Measurements from ENCODE around the gene TM9SF4.

TM9SF4 gene

DNA sequence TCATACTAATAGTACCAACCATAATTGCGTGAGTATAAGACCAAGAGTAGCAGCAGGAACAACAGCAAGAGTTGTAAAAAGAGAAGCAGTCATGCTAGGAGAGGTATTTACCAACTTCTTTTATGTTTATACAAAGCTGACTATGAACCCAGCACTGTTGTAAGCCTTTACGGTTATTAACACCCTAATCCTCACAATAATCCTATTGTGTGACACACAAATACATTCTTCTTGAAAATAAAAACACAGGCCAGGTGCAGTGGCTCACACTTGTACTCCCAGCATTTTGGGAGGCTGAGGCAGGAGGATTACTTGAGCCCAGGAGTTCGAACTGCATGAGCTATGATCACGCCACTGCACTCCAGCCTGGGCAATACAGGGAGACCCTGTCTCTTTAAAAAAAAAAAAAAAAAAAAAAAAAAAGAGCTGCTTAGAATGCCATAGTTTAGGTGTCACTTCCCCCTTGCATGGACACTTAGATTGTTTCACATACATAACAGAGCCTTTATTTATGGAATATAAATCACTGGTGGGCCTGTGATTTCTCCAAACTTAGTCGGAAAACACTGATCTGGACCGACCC is 37.3 kb upstream of the TM9SF4 start:
- H3K4me3 ChIP-seq (ENCODE audit: insufficient read depth, low read depth, low read length): no peak overlapping the region
- H3K4me1 ChIP-seq (ENCODE audit: control insufficient read depth, insufficient read depth, low read length): peaks cover 5% of the 10 kb centered on the region
- H3K27ac ChIP-seq (ENCODE audit: insufficient read depth, low read depth, low read length, poor library complexity, severe bottlenecking): no peak overlapping the region
- H3K36me3 ChIP-seq (ENCODE audit: control insufficient read depth, insufficient read depth, low read length): no peaks in the 10 kb centered on the region
- no peaks in the 10 kb centered on the region for H3K9me3 ChIP-seq (ENCODE audit: control insufficient read depth, low read length)
- 83% methylated on average over 6 of the region's 6 CpGs for WGBS, 2 experiments
- no peaks in the 10 kb centered on the region for H3K27me3 ChIP-seq (ENCODE audit: control insufficient read depth, insufficient read depth, low read length, poor library complexity, severe bottlenecking)

DNA sequence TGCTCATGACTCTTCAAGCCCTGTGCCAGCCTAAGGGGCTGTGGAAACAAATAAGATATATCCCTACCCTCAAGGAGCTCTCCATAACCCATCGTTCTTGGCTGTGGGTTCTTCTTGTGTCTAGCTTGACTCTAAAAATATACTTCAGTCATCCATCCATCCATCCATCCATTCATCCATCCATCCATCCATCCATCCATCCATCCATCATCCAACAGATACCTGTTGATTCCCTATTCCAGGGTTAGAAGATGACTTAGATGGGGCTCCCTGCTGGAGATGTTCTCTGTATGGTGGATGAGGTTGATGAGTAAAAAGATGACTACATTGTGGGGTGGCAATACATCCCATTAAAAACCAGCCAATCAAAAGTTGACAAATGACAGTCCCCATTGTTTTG is 34.0 kb upstream of the TM9SF4 start:
- WGBS, 2 experiments: 75 to 93% methylated on average over 1 of the region's 1 CpG
- Histone ChIP-seq H3K4me3 (ENCODE audit: insufficient read depth, low read depth, low read length) (no peak overlapping the region), H3K27me3 (ENCODE audit: control insufficient read depth, insufficient read depth, low read length, poor library complexity, severe bottlenecking) (no peaks in the 10 kb centered on the region)

DNA sequence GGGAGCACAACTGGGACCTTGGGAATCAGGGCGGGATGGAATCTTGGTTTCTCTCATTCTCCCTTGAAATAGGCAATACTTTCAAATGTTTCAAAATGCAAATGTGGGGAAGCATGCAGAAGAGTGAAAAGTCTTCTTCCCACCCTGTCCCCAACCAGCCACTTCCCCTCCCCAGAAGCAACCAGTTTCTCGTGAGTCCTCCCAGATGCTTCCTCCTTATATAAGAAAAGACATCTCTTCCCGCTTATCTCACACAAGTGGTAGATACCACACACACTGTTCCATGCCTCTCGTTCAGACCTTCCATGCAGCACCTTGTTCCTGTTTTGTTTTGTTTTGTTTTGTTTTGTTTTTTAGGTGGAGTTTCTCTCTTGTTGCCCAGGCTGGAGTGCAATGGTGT is 32.3 kb upstream of the TM9SF4 start:
- Histone ChIP-seq H3K27ac (ENCODE audit: insufficient read depth, low read depth, low read length, poor library complexity, severe bottlenecking) (no peak overlapping the region), H3K9me3 (ENCODE audit: control insufficient read depth, low read length) (no peaks in the 10 kb centered on the region), H3K4me3 (ENCODE audit: insufficient read depth, low read depth, low read length) (no peak overlapping the region), H3K36me3 (ENCODE audit: control insufficient read depth, insufficient read depth, low read length) (no peaks in the 10 kb centered on the region), H3K27me3 (ENCODE audit: control insufficient read depth, insufficient read depth, low read length, poor library complexity, severe bottlenecking) (no peaks in the 10 kb centered on the region), H3K4me1 (ENCODE audit: control insufficient read depth, insufficient read depth, low read length) (peaks cover 7% of the 10 kb centered on the region)
- WGBS, 2 experiments: 89 to 95% methylated on average over 4 of the region's 4 CpGs

More for the DNA sequence above, 34.0 kb upstream of the TM9SF4 start:
- H3K9me3 ChIP-seq (ENCODE audit: control insufficient read depth, low read length): no peaks in the 10 kb centered on the region
- peaks cover 5% of the 10 kb centered on the region for H3K4me1 ChIP-seq (ENCODE audit: control insufficient read depth, insufficient read depth, low read length)
- H3K27ac ChIP-seq (ENCODE audit: insufficient read depth, low read depth, low read length, poor library complexity, severe bottlenecking): no peak overlapping the region
- H3K36me3 ChIP-seq (ENCODE audit: control insufficient read depth, insufficient read depth, low read length): no peaks in the 10 kb centered on the region

DNA sequence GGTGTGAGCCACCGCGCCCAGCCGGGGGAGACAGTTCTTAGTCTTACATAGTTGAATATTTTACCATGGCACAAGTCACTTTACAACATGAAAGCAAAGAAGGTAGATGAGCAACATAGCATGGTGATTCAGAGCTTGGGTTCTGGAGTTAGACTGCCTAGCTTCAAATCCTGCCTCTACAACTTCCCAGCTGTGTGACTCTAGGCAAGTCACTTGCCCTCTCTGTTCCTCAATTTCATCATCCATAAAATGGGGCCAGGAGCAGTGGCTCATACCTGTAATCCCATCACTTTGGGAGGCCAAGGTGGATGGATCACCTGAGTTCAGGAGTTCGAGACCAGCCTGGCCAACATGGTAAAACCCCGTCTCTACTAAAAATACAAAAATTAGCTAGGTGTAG is 31.2 kb upstream of the TM9SF4 start:
- Histone ChIP-seq H3K4me3 (ENCODE audit: insufficient read depth, low read depth, low read length) (no peak overlapping the region), H3K4me1 (ENCODE audit: control insufficient read depth, insufficient read depth, low read length) (peaks cover 7% of the 10 kb centered on the region), H3K27ac (ENCODE audit: insufficient read depth, low read depth, low read length, poor library complexity, severe bottlenecking) (no peak overlapping the region), H3K36me3 (ENCODE audit: control insufficient read depth, insufficient read depth, low read length) (no peaks in the 10 kb centered on the region), H3K9me3 (ENCODE audit: control insufficient read depth, low read length) (no peaks in the 10 kb centered on the region), H3K27me3 (ENCODE audit: control insufficient read depth, insufficient read depth, low read length, poor library complexity, severe bottlenecking) (no peaks in the 10 kb centered on the region)
- 71 to 76% methylated on average over 5 of the region's 5 CpGs for WGBS, 2 experiments

DNA sequence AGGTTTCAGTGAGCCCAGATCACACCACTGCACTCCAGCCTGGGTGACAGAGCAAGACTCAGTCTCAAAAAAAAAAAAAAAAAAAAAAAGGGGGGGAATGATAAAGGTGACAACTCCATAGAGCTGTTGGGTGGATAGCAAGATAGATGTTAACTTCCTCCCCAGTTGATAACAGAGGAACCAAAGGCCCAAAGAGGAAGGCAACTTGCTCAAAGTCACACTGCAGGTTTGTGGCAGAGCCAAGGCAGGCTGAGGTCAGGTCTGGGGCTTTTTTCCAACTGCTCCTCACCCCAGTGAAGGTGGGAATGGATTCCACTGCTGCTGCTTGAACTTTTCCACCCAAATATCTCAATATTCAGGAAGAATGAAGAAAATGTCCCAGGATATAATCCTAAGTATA is 30.7 kb upstream of the TM9SF4 start:
- Histone ChIP-seq H3K4me3 (ENCODE audit: insufficient read depth, low read depth, low read length) (no peak overlapping the region), H3K4me1 (ENCODE audit: control insufficient read depth, insufficient read depth, low read length) (peaks cover 7% of the 10 kb centered on the region), H3K27ac (ENCODE audit: insufficient read depth, low read depth, low read length, poor library complexity, severe bottlenecking) (no peak overlapping the region), H3K36me3 (ENCODE audit: control insufficient read depth, insufficient read depth, low read length) (no peaks in the 10 kb centered on the region), H3K9me3 (ENCODE audit: control insufficient read depth, low read length) (no peaks in the 10 kb centered on the region), H3K27me3 (ENCODE audit: control insufficient read depth, insufficient read depth, low read length, poor library complexity, severe bottlenecking) (no peaks in the 10 kb centered on the region)

DNA sequence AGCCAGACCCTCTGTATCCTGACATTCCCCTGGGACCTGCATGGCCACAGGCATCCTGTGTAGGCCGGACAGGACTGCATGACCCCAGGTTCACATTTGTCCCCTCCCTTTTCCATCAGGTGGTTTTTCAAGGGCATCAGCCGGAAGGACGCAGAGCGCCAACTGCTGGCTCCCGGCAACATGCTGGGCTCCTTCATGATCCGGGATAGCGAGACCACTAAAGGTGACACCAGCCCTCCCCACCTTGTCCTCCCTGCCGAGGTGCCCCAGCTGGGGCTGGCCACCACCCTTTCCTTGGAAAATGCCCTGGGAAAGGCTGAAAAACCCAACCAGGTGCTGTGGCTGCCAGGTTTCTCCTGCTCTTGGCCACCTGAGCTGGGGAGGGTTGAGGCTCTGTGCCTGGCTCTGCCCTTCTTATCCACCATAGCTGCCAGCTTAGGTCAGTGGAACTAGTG is 29.8 kb upstream of the TM9SF4 start:
- H3K4me1 ChIP-seq (ENCODE audit: control insufficient read depth, insufficient read depth, low read length): peaks cover 7% of the 10 kb centered on the region
- H3K27me3 ChIP-seq (ENCODE audit: control insufficient read depth, insufficient read depth, low read length, poor library complexity, severe bottlenecking): no peaks in the 10 kb centered on the region
- H3K27ac ChIP-seq (ENCODE audit: insufficient read depth, low read depth, low read length, poor library complexity, severe bottlenecking): no peak overlapping the region
- 77 to 79% methylated on average over 8 of the region's 8 CpGs for WGBS, 2 experiments
- H3K4me3 ChIP-seq (ENCODE audit: insufficient read depth, low read depth, low read length): no peak overlapping the region
- H3K9me3 ChIP-seq (ENCODE audit: control insufficient read depth, low read length): no peaks in the 10 kb centered on the region
- H3K36me3 ChIP-seq (ENCODE audit: control insufficient read depth, insufficient read depth, low read length): no peaks in the 10 kb centered on the region

DNA sequence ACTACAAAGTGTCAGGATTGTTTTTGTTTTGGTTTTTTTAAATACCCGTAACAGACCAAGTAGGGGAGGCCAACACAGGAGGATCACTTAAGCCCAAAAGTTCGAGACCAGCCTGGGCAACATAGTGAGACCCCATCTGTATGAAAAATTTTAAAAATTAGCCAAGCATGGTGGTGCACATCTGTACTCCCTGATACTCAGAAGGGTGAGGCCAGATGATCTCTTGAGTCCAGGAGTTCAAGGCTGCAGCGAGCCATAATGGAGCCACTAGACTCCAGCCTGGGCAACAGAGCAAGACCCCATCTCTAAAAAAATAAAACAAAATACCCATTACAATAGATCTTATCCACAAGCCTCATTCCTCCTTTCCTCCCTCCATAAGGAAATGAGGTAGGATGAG is 28.7 kb upstream of the TM9SF4 start:
- no peak overlapping the region for H3K27ac ChIP-seq (ENCODE audit: insufficient read depth, low read depth, low read length, poor library complexity, severe bottlenecking)
- H3K36me3 ChIP-seq (ENCODE audit: control insufficient read depth, insufficient read depth, low read length): no peaks in the 10 kb centered on the region
- 59 to 66% methylated on average over 3 of the region's 3 CpGs for WGBS, 2 experiments
- H3K27me3 ChIP-seq (ENCODE audit: control insufficient read depth, insufficient read depth, low read length, poor library complexity, severe bottlenecking): no peaks in the 10 kb centered on the region
- H3K9me3 ChIP-seq (ENCODE audit: control insufficient read depth, low read length): no peaks in the 10 kb centered on the region
- no peak overlapping the region for H3K4me3 ChIP-seq (ENCODE audit: insufficient read depth, low read depth, low read length)
- H3K4me1 ChIP-seq (ENCODE audit: control insufficient read depth, insufficient read depth, low read length): peaks cover 7% of the 10 kb centered on the region

DNA sequence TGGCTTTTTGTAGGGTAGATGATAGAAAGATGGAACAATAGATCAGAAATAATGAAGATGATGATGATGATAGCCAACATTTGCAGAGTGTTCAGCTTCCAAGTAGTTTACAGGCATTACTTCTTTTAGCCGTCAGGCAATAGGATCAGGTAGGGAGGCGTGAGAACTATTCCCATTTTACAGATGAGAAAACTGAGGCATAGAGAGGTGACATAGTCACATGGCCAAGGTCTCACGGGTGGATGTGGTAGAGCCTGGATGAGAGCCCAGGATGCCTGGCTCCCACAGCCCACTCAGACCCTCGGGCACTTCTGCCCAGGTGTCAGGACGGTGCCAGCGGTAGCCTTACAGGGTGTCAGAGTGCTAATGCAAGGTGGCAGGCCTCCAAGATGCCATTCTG is 26.0 kb upstream of the TM9SF4 start:
- peaks cover 7% of the 10 kb centered on the region for H3K4me1 ChIP-seq (ENCODE audit: control insufficient read depth, insufficient read depth, low read length)
- H3K27ac ChIP-seq (ENCODE audit: insufficient read depth, low read depth, low read length, poor library complexity, severe bottlenecking): no peak overlapping the region
- H3K27me3 ChIP-seq (ENCODE audit: control insufficient read depth, insufficient read depth, low read length, poor library complexity, severe bottlenecking): no peaks in the 10 kb centered on the region
- H3K36me3 ChIP-seq (ENCODE audit: control insufficient read depth, insufficient read depth, low read length): no peaks in the 10 kb centered on the region
- WGBS, 2 experiments: 96% methylated on average over 6 of the region's 6 CpGs
- no peak overlapping the region for H3K4me3 ChIP-seq (ENCODE audit: insufficient read depth, low read depth, low read length)
- no peaks in the 10 kb centered on the region for H3K9me3 ChIP-seq (ENCODE audit: control insufficient read depth, low read length)

DNA sequence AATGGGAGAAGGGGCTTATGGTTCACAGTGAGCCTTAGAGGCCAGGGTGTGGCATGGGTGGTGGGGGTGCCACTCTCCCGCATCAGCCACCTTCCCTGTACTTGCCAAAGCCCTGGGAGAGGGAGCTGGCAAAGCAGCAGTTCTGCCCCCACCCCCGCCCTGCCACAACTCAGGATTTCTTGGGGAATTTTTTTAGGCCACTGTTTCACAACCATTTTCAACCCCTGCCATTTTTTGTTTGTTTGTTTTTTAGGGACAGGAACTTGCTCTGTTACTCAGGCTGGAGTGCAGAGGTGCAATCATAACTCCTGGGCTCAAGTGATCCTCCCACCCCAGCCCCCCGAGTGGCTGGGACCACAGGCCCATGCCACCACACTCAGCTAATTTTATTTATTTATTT is 22.4 kb upstream of the TM9SF4 start:
- Histone ChIP-seq H3K4me3 (ENCODE audit: insufficient read depth, low read depth, low read length) (no peak overlapping the region), H3K9me3 (ENCODE audit: control insufficient read depth, low read length) (no peaks in the 10 kb centered on the region), H3K27me3 (ENCODE audit: control insufficient read depth, insufficient read depth, low read length, poor library complexity, severe bottlenecking) (no peaks in the 10 kb centered on the region), H3K36me3 (ENCODE audit: control insufficient read depth, insufficient read depth, low read length) (no peaks in the 10 kb centered on the region), H3K27ac (ENCODE audit: insufficient read depth, low read depth, low read length, poor library complexity, severe bottlenecking) (no peak overlapping the region), H3K4me1 (ENCODE audit: control insufficient read depth, insufficient read depth, low read length) (no peaks in the 10 kb centered on the region)
- 92 to 100% methylated on average over 1 to 3 of the region's 3 CpGs for WGBS, 2 experiments

DNA sequence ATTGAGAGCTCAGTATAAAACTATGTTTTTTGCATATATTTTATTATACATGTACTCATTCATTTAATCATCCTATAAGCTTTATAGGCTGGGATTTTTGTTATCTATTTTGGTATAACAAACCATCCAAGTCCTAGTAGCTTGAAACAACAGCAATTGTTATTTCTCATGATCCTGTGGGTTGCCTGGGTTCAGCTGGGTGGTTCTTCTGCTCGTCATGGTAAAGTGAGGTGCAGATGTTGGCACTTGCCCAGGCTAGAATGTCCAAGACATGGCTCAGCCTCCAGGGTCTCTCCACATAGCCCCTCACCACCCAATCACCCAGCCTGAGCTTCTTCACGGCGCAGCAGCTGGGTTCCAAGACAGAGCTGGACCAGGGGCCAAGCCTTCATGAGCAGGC is 20.8 kb upstream of the TM9SF4 start:
- H3K9me3 ChIP-seq (ENCODE audit: control insufficient read depth, low read length): no peaks in the 10 kb centered on the region
- no peak overlapping the region for H3K27ac ChIP-seq (ENCODE audit: insufficient read depth, low read depth, low read length, poor library complexity, severe bottlenecking)
- 96% methylated on average over 3 of the region's 3 CpGs for WGBS, 2 experiments
- H3K4me3 ChIP-seq (ENCODE audit: insufficient read depth, low read depth, low read length): no peak overlapping the region
- H3K27me3 ChIP-seq (ENCODE audit: control insufficient read depth, insufficient read depth, low read length, poor library complexity, severe bottlenecking): no peaks in the 10 kb centered on the region
- H3K4me1 ChIP-seq (ENCODE audit: control insufficient read depth, insufficient read depth, low read length): no peaks in the 10 kb centered on the region
- no peaks in the 10 kb centered on the region for H3K36me3 ChIP-seq (ENCODE audit: control insufficient read depth, insufficient read depth, low read length)
